OCI-LY3 (cell line): ENCODE measurements around the gene ACAD9.

ENCODE experiments used
- CTCF ChIP-seq: fragments of 200-600, 300-600 bp; sonication (generic); IDR thresholded peaks from 2 replicates; pipeline ENCODE4 v1.5.1; 2014; ENCODE audit warnings: antibody characterized with exemption, low read length, low read depth
- EZH2phosphoT487 ChIP-seq: fragments of 200-600 bp; shearing (Covaris generic); IDR thresholded peaks from 2 replicates; pipeline ENCODE4 v1.6.1; 2018; ENCODE audit warnings: antibody characterized with exemption, mixed run types, low read depth

- TF ChIP-seq CTCF (no peak), EZH2phosphoT487 (no peak)
Measured at GRCh38 chr3:128956440-128956839, 77.0 kb downstream of the ACAD9 start.
